HepG2 (cell line): ENCODE measurements around the gene NABP2. TPM values are rescaled to one million over a fixed set of nuclear protein-coding genes. Genes with fewer than 3 reads are reported as not detected.

Source experiments
- BRF2 ChIP-seq: sonication (generic); formaldehyde crosslinking; IDR thresholded peaks from 2 replicates; pipeline ENCODE4 v1.8.1; 2022; ENCODE audit warnings: mild to moderate bottlenecking, missing genetic modification reagents
- DMAP1 ChIP-seq: IDR thresholded peaks from 2 replicates; pipeline ENCODE4 v1.6.1; 2016
- EP300 ChIP-seq, 3 experiments: sonication (generic) in 1 of 3; formaldehyde crosslinking in 1 of 3; IDR thresholded peaks; 2 replicates each; pipeline versions ENCODE4 v1.5.1 to v1.6.1; 2011 to 2020; ENCODE audit warnings: low read depth in 2 of 3, low read length in 2 of 3, borderline replicate concordance in 1 of 3, improper control_type of control experiment in 1 of 3, mild to moderate bottlenecking in 1 of 3, missing genetic modification reagents in 1 of 3, moderate library complexity in 1 of 3
- HES4 ChIP-seq: sonication (generic); formaldehyde crosslinking; IDR thresholded peaks from 2 replicates; pipeline ENCODE4 v1.9.0; 2021; ENCODE audit warnings: mild to moderate bottlenecking, missing genetic modification reagents, borderline replicate concordance
- HMGA1 ChIP-seq: sonication (generic); formaldehyde crosslinking; conservative IDR thresholded peaks from 2 replicates; pipeline ENCODE4 v1.4.0; 2020; ENCODE audit warnings: missing genetic modification reagents
- JUN ChIP-seq: sonication (generic); formaldehyde crosslinking; IDR thresholded peaks from 2 replicates; pipeline ENCODE4 v1.4.0; 2020; ENCODE audit warnings: mild to moderate bottlenecking, missing genetic modification reagents
- NCOA5 ChIP-seq: sonication (generic); formaldehyde crosslinking; IDR thresholded peaks from 2 replicates; pipeline ENCODE4 v1.4.0; 2020; ENCODE audit warnings: missing genetic modification reagents
- SALL2 ChIP-seq: sonication (generic); formaldehyde crosslinking; IDR thresholded peaks from 2 replicates; pipeline ENCODE4 v1.8.1; 2023; ENCODE audit warnings: mild to moderate bottlenecking, missing genetic modification reagents, inconsistent platforms
- SNRNP70 ChIP-seq: fragments of 200-400 bp; formaldehyde crosslinking; IDR thresholded peaks from 2 replicates; pipeline ENCODE4 v1.6.1; 2017; ENCODE audit warnings: mild to moderate bottlenecking, low read depth, low read length, moderate library complexity
- SRSF9 ChIP-seq: fragments of 200-400 bp; formaldehyde crosslinking; IDR thresholded peaks from 2 replicates; pipeline ENCODE4 v1.6.1; 2018; ENCODE audit warnings: borderline replicate concordance, mild to moderate bottlenecking, low read depth, low read length; ENCODE audit not compliant: insufficient read depth, poor library complexity, severe bottlenecking
- ZBTB37 ChIP-seq: sonication (generic); formaldehyde crosslinking; IDR thresholded peaks from 2 replicates; pipeline ENCODE4 v1.4.0; 2020; ENCODE audit warnings: mild to moderate bottlenecking, missing genetic modification reagents
- ZNF138 ChIP-seq: sonication (generic); formaldehyde crosslinking; IDR thresholded peaks from 2 replicates; pipeline ENCODE4 v1.5.0; 2020; ENCODE audit warnings: mild to moderate bottlenecking, low read depth, missing genetic modification reagents
- ZNF235 ChIP-seq: sonication (generic); formaldehyde crosslinking; IDR thresholded peaks from 2 replicates; pipeline ENCODE4 v1.8.1; 2023; ENCODE audit warnings: mild to moderate bottlenecking, missing genetic modification reagents, borderline replicate concordance
- ZNF407 ChIP-seq: sonication (generic); formaldehyde crosslinking; IDR thresholded peaks from one replicate; pipeline ENCODE4 v1.5.1; 2020; ENCODE audit warnings: mild to moderate bottlenecking, missing genetic modification reagents; ENCODE audit errors: not compliant biosample characterization
- ZNF552 ChIP-seq: sonication (generic); formaldehyde crosslinking; IDR thresholded peaks from 2 replicates; pipeline ENCODE4 v1.9.0; 2022; ENCODE audit warnings: missing genetic modification reagents, mild to moderate bottlenecking, borderline replicate concordance
- ZNF644 ChIP-seq: IDR thresholded peaks from 2 replicates; pipeline ENCODE4 v1.6.1; 2016; ENCODE audit warnings: low read depth
- ZNF691 ChIP-seq: sonication (generic); formaldehyde crosslinking; IDR thresholded peaks from 2 replicates; pipeline ENCODE4 v1.4.0; 2020; ENCODE audit warnings: missing genetic modification reagents, low read depth, mild to moderate bottlenecking, borderline replicate concordance
- polyA plus RNA-seq, 8 experiments: library from polyadenylated mRNA; depleted of rRNA in 3 of 8; stranded (reverse) in 7 of 8; unstranded in 1 of 8; fragments of >200 nt; fragmentation: Illumina TruSeq in 4 of 8; extraction: Trizol in 4 of 8; gene quantifications; 2 replicates each; pipeline versions ENCODE4 v1.2.1 to v1.2.3, GENCODE V29; 2011 to 2016; ENCODE audit warnings: low read depth in 4 of 8, missing spikeins in 1 of 8, mixed read lengths in 1 of 8; ENCODE audit not compliant: insufficient read depth in 1 of 8
- total RNA-seq, 5 experiments: library from RNA; depleted of rRNA; stranded (reverse); fragments of >200 nt; fragmentation: Illumina TruSeq; extraction: Trizol; gene quantifications; 2 replicates each; pipeline ENCODE4 v1.2.3, GENCODE V29; 2016; ENCODE audit warnings: low read depth in 1 of 5

NABP2 gene
- total and polyA plus RNA-seq, 2 of the 13 experiments (the other 11 are each of a cell fraction or from before 2014, with no cell fraction given): 33.2 to 35.5 TPM

DNA sequence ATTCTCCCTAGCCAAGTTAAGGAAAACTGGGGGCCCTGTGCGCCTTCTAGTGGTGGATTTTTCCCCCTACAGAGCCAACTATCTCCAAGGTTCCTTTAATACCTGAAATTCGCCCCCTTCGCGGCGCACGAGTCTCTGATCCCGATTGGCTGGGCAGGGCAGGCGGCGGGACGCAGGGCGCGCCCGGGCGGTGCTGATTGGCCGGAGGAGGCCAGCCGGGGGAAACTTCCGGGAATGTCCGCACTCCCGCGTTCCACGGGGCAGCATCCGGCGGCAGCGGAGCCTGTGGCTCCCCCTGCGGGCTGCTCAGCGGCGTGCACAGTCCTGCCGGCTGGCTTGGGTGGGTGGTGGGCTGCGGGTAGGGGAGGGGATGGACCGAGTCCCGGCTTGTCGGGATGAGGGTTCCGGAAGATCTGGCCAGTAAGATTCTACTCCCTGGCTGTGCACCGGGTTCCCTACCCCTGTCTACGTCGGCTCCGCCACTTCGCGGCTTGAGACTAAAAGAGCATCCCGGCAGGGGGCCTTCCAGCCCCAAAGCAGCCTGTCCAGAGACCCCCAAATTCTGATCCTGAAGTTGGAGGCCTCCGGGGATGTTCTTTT, at the start of gene NABP2 (continued):
- TF ChIP-seq ZNF407 (CRISPR knock-in tag): no peak
- TF ChIP-seq BRF2 (CRISPR knock-in tag): no peak
- no peak for TF ChIP-seq ZNF138 (CRISPR knock-in tag)
- TF ChIP-seq ZNF644 (CRISPR knock-in tag): no peak
- no peak for TF ChIP-seq ZBTB37
- TF ChIP-seq ZNF235: no peak
- TF ChIP-seq DMAP1 (CRISPR knock-in tag): peak; percentile 46; the same call in 1 of the 2 replicates
- TF ChIP-seq SALL2 (CRISPR knock-in tag): no peak
- TF ChIP-seq HMGA1 (CRISPR knock-in tag): no peak
- no peak for TF ChIP-seq HES4 (CRISPR knock-in tag)
- TF ChIP-seq SRSF9: no peak
- 0 out of 2 replicates have a peak, but pooled peaks have one; percentile 35 for TF ChIP-seq ZNF691 (CRISPR knock-in tag)
- TF ChIP-seq JUN: no peak
- TF ChIP-seq SNRNP70: no peak
- TF ChIP-seq NCOA5 (CRISPR knock-in tag): no peak
- no peak for TF ChIP-seq EP300 (IDR thresholded peaks at IDR 0.05; ENCODE audit: low read depth in 2 of 2, low read length in 2 of 2)
- TF ChIP-seq EP300 (CRISPR knock-in tag; IDR thresholded peaks at IDR 0.05; ENCODE audit: borderline replicate concordance): no peak; the same call in 1 of the 2 replicates
- TF ChIP-seq ZNF552 (CRISPR knock-in tag): 0 out of 2 replicates have a peak, but pooled peaks have one; percentile 35
